Neural progenitor cell (in vitro differentiated cells): ENCODE data around the gene NT5C. TPM values are rescaled to one million over a fixed set of nuclear protein-coding genes. Genes with fewer than 3 reads are reported as not detected.
A peak's percentile ranks its signal among the peaks of the same experiment; 100 is the strongest.

ENCODE experiments used
- DNase-seq: peaks from one replicate; pipeline ENCODE4 v3.0.0-alpha.2; 2016; ENCODE audit warnings: low spot score
- H2AFZ ChIP-seq: fragments of 200-600 bp; sonication (generic); replicated peaks from 2 replicates; pipeline ENCODE4 v1.6.1; 2016; ENCODE audit warnings: antibody characterized with exemption
- H3F3A ChIP-seq: fragments of 200-600 bp; sonication (generic); 2 replicates; pipeline ENCODE4 v1.6.1; 2016; ENCODE audit warnings: antibody characterized with exemption, low read depth
- H3K27ac ChIP-seq: fragments of 200-600 bp; sonication (generic); 2 replicates; pipeline ENCODE4 v1.5.1; 2016; ENCODE audit warnings: mild to moderate bottlenecking
- H3K27me3 ChIP-seq: fragments of 200-600 bp; sonication (generic); 2 replicates; pipeline ENCODE4 v1.6.1; 2016; ENCODE audit warnings: mild to moderate bottlenecking, moderate library complexity
- H3K36me3 ChIP-seq: fragments of 200-600 bp; sonication (generic); 2 replicates; pipeline ENCODE4 v1.5.1; 2016
- H3K4me1 ChIP-seq: fragments of 200-600 bp; sonication (generic); 2 replicates; pipeline ENCODE4 v1.6.1; 2016; ENCODE audit warnings: mixed run types
- H3K4me2 ChIP-seq: fragments of 200-600 bp; sonication (generic); 2 replicates; pipeline ENCODE4 v1.6.1; 2016
- H3K4me3 ChIP-seq: fragments of 200-600 bp; sonication (generic); 2 replicates; pipeline ENCODE4 v1.5.1; 2016
- H3K79me2 ChIP-seq: fragments of 200-600 bp; sonication (generic); 2 replicates; pipeline ENCODE4 v1.6.1; 2016; ENCODE audit warnings: low read depth
- H3K9ac ChIP-seq: fragments of 200-600 bp; sonication (generic); 2 replicates; pipeline ENCODE4 v1.6.1; 2016
- H3K9me3 ChIP-seq: fragments of 200-600 bp; sonication (generic); 2 replicates; pipeline ENCODE4 v1.5.1; 2016; ENCODE audit warnings: low read depth
- H4K20me1 ChIP-seq: fragments of 200-600 bp; sonication (generic); 2 replicates; pipeline ENCODE4 v1.6.1; 2016; ENCODE audit warnings: low read depth
- H3K27ac Mint-ChIP-seq: 3 replicates; pipeline ENCODE4 v1.8.0; 2021; ENCODE audit warnings: mixed read lengths
- H3K27me3 Mint-ChIP-seq: 2 replicates; pipeline ENCODE4 v1.8.0; 2022; ENCODE audit warnings: low read depth, mild to moderate bottlenecking, inconsistent platforms, moderate library complexity, mixed read lengths; ENCODE audit not compliant: insufficient read depth
- H3K36me3 Mint-ChIP-seq: 3 replicates; pipeline ENCODE4 v1.8.0; 2021; ENCODE audit warnings: mixed read lengths
- H3K4me1 Mint-ChIP-seq: 3 replicates; pipeline ENCODE4 v1.8.0; 2021; ENCODE audit warnings: mixed read lengths
- H3K4me3 Mint-ChIP-seq: 3 replicates; pipeline ENCODE4 v1.8.0; 2021; ENCODE audit warnings: mild to moderate bottlenecking, moderate library complexity, mixed read lengths
- H3K9me3 Mint-ChIP-seq: 3 replicates; pipeline ENCODE4 v1.8.0; 2020; ENCODE audit warnings: mixed read lengths
- EZH2 ChIP-seq: fragments of 200-600 bp; sonication (generic); IDR thresholded peaks from 2 replicates; pipeline ENCODE4 v1.6.1; 2017; ENCODE audit warnings: antibody characterized with exemption, mild to moderate bottlenecking, moderate library complexity
- EZH2phosphoT487 ChIP-seq: fragments of 200-600 bp; sonication (generic); IDR thresholded peaks from 2 replicates; pipeline ENCODE4 v1.6.1; 2017; ENCODE audit warnings: antibody characterized with exemption
- total RNA-seq: library from RNA; depleted of rRNA; stranded (reverse); fragments of >200 nt; gene quantifications from 2 replicates; pipeline ENCODE4 v1.2.3, GENCODE V29; 2015; ENCODE audit warnings: low replicate concordance
- TF ChIP-seq, protein P1 (sequence below): fragments of 200-600 bp; sonication (generic); IDR thresholded peaks from 2 replicates; pipeline ENCODE4 v1.5.1; 2017; ENCODE audit warnings: antibody characterized with exemption, mild to moderate bottlenecking

NT5C gene
- total RNA-seq: 45.8 and 117 TPM in 2 replicates

DNA sequence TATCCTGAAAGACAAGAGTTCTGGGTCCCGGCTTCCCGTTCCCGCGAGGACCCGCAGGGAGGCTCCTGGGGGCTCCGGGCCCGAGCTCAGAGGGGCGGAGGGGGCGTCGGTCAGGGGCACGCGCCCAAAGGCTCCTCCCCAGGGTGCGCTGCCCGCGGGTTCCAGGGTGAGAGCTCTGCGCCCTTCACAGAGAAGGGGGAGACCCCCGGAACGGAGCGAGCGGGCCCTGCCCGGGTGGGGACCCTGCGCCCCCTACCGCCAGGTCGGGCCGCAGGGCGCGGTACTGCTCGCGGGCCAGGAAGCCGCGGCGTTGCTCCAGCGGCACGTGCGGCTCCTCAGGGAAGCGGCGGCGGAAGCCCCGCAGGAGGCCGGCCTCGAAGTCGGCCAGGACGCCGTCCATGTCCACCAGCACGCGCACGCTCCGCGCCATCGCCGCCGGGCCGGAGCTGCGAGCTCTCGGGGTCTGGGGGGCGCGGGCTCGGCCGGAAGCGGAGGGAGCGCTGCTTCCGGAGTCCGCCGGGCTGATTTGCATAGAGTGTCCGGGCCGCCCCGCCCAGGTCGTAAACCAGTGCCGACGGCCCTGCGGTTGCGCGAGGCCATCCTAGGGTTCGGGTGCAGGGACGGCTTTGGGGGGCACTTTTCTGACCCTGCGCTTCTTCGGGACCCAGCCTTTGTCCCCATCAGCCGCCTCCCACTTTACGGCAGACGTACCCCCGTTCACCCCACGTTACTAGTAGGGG, at the start of gene NT5C:
TSS of gene NT5C (minus strand) at position 465 of the 740 bp plus-strand sequence. CDS start at position 430, 35 bp downstream.
- H3K9me3 ChIP-seq: no peaks in the 10 kb centered on the region
- H3K4me2 ChIP-seq: peak within 1 kb of the TSS; percentile 81
- H3K9ac ChIP-seq: peak within 1 kb of the TSS; percentile 70
- peaks cover 29% of the 10 kb centered on the region for H4K20me1 ChIP-seq
- Mint-ChIP-seq H3K27me3 (no peaks in the 10 kb centered on the region), H3K36me3 (peaks cover 16% of the 10 kb centered on the region), H3K9me3 (no peaks in the 10 kb centered on the region), H3K4me1 (peaks cover 12% of the 10 kb centered on the region), H3K27ac (peak within 1 kb of the TSS; percentile 82), H3K4me3 (peak within 1 kb of the TSS; percentile 94)
- no peaks in the 10 kb centered on the region for H3K36me3 ChIP-seq
- peak within 1 kb of the TSS; percentile 55 for H2AFZ ChIP-seq
- H3K4me1 ChIP-seq: peaks cover 7% of the 10 kb centered on the region
- TF ChIP-seq EZH2phosphoT487 (no peak), EZH2 (no peak)
- TF ChIP-seq, protein P1, sequence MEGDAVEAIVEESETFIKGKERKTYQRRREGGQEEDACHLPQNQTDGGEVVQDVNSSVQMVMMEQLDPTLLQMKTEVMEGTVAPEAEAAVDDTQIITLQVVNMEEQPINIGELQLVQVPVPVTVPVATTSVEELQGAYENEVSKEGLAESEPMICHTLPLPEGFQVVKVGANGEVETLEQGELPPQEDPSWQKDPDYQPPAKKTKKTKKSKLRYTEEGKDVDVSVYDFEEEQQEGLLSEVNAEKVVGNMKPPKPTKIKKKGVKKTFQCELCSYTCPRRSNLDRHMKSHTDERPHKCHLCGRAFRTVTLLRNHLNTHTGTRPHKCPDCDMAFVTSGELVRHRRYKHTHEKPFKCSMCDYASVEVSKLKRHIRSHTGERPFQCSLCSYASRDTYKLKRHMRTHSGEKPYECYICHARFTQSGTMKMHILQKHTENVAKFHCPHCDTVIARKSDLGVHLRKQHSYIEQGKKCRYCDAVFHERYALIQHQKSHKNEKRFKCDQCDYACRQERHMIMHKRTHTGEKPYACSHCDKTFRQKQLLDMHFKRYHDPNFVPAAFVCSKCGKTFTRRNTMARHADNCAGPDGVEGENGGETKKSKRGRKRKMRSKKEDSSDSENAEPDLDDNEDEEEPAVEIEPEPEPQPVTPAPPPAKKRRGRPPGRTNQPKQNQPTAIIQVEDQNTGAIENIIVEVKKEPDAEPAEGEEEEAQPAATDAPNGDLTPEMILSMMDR: peak; percentile 80
- H3K4me3 ChIP-seq: peak within 1 kb of the TSS; percentile 84
- DNase-seq: peak; percentile 93
- H3F3A ChIP-seq: peaks cover 78% of the 10 kb centered on the region
- no peaks in the 10 kb centered on the region for H3K27me3 ChIP-seq
- H3K79me2 ChIP-seq: peaks cover 17% of the 10 kb centered on the region
- H3K27ac ChIP-seq: peak within 1 kb of the TSS; percentile 70

DNA sequence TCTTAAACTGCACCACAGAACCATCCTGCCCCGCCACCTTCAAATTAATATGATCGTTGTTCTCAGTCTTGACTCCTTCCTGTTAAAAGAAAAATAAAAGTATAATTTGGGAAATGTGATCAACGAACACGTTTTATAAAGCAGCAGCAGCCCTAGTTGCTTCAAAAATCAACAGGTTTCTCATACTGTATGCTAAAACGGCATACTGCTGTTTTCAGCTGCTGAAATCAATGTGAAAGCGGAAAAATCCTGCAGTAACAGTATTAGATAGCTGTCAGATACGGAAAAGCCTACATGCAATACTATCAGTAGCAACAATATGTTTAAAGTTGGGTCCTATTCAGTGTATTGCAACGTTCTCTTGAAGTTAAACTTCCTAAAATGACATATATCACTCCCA, 49.6 kb upstream of the NT5C start:
- peaks cover 10% of the 10 kb centered on the region for H3K4me1 ChIP-seq
- H3K4me2 ChIP-seq: peak overlapping the region; percentile 99
- peaks cover 72% of the 10 kb centered on the region for H3K79me2 ChIP-seq
- no peaks in the 10 kb centered on the region for H3K9me3 ChIP-seq
- Mint-ChIP-seq H3K27ac (peak overlapping the region; percentile 19), H3K27me3 (no peaks in the 10 kb centered on the region), H3K36me3 (peaks cover 9% of the 10 kb centered on the region), H3K4me3 (peak overlapping the region; percentile 91), H3K9me3 (no peaks in the 10 kb centered on the region), H3K4me1 (peaks cover 20% of the 10 kb centered on the region)
- no peak overlapping the region for H3K27ac ChIP-seq
- H3K27me3 ChIP-seq: no peaks in the 10 kb centered on the region
- TF ChIP-seq EZH2 (no peak), EZH2phosphoT487 (no peak)
- TF ChIP-seq, protein P1: no peak
- H2AFZ ChIP-seq: no peak overlapping the region
- H3F3A ChIP-seq: peaks cover 48% of the 10 kb centered on the region
- peaks cover 15% of the 10 kb centered on the region for H3K36me3 ChIP-seq
- peak overlapping the region; percentile 85 for H3K4me3 ChIP-seq
- peak overlapping the region; percentile 97 for H3K9ac ChIP-seq
- peaks cover 61% of the 10 kb centered on the region for H4K20me1 ChIP-seq
- no peak for DNase-seq

DNA sequence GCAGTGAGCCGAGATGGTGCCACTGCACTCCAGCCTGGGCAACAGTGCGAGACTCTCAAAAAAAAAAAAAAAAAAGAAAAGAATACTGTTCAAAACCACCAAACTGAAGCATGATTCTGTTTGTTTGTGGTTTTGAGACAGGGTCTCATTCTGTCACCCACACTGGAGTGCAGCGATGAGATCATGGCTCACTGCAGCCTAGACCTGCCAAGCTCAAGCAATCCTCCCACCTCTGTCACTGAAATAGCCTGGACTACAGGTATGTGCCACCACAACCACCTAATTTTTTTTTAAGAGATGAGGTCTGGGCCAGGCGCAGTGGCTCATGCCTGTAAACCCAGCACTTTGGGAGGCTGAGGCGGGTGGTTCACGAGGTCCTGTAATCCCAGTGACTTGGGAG, 46.9 kb upstream of the NT5C start:
- H3K4me1 ChIP-seq: peaks cover 10% of the 10 kb centered on the region
- Mint-ChIP-seq H3K36me3 (peaks cover 17% of the 10 kb centered on the region), H3K9me3 (no peaks in the 10 kb centered on the region), H3K27me3 (no peaks in the 10 kb centered on the region), H3K4me3 (no peak overlapping the region), H3K27ac (no peak overlapping the region), H3K4me1 (peaks cover 13% of the 10 kb centered on the region)
- H3K9ac ChIP-seq: no peak overlapping the region
- H3K36me3 ChIP-seq: peaks cover 26% of the 10 kb centered on the region
- H2AFZ ChIP-seq: no peak overlapping the region
- no peak overlapping the region for H3K4me3 ChIP-seq
- peaks cover 67% of the 10 kb centered on the region for H3F3A ChIP-seq
- no peak overlapping the region for H3K4me2 ChIP-seq
- H3K27ac ChIP-seq: no peak overlapping the region
- H4K20me1 ChIP-seq: peaks cover 88% of the 10 kb centered on the region
- peaks cover 94% of the 10 kb centered on the region for H3K79me2 ChIP-seq
- no peaks in the 10 kb centered on the region for H3K9me3 ChIP-seq
- no peak for DNase-seq
- H3K27me3 ChIP-seq: no peaks in the 10 kb centered on the region
- TF ChIP-seq EZH2: no peak
- TF ChIP-seq, protein P1: no peak
- TF ChIP-seq EZH2phosphoT487: no peak
